Endothelial cell of umbilical vein (primary cell): Measurements from ENCODE around the gene THBS4. TPM values are rescaled to one million over a fixed set of nuclear protein-coding genes. Genes with fewer than 3 reads are reported as not detected.

Experiments
- BruUV-seq: library from RNA; stranded (reverse); fragments of 400-500 nt; replicated peaks from 2 replicates; lab custom pipeline; 2021; lab: Mats Ljungman, UMichigan
- CTCF ChIA-PET: fragments of 300-600, 350-600 bp; sonication (Branson Sonifier 250); formaldehyde crosslinking; loops from one replicate; lab custom pipeline; 2021; ENCODE audit warnings: antibody characterized with exemption, inconsistent platforms; lab: Charles Lee
- POLR2A ChIA-PET: fragments of 300-600, 350-600 bp; sonication (Branson Sonifier 250); formaldehyde crosslinking; loops from one replicate; lab custom pipeline; 2021; ENCODE audit warnings: antibody characterized with exemption, inconsistent platforms; lab: Charles Lee
- DNase-seq: peaks from one replicate; pipeline ENCODE4 v3.0.0-alpha.2; 2011; ENCODE audit warnings: low read depth, low spot score
- FAIRE-seq: peaks from 2 replicates; lab custom pipeline; 2011; peaks lifted over from hg19 to GRCh38; lab: Jason Lieb, UNC
- H2AFZ ChIP-seq: 2 replicates; pipeline ENCODE4 v1.6.0; 2012; ENCODE audit warnings: low read depth, low read length, control low read depth, inconsistent platforms
- H3K27ac ChIP-seq: 2 replicates; pipeline ENCODE4 v1.5.1; 2011; ENCODE audit warnings: low read depth, mild to moderate bottlenecking, control low read depth, low read length, moderate library complexity; ENCODE audit not compliant: insufficient read depth
- H3K27me3 ChIP-seq, 2 experiments: 2 replicates each; pipeline versions ENCODE4 v1.6.0 to v1.6.1; 2011; ENCODE audit warnings: low read length in 2 of 2, mixed read lengths in 1 of 2; ENCODE audit not compliant: control insufficient read depth in 2 of 2, insufficient read depth in 2 of 2
- H3K36me3 ChIP-seq, 2 experiments: 2 replicates in 1 of 2; 3 replicates in 1 of 2; pipeline ENCODE4 v1.5.1; 2011; ENCODE audit warnings: low read length in 2 of 2, mild to moderate bottlenecking in 1 of 2, moderate library complexity in 1 of 2; ENCODE audit not compliant: control insufficient read depth in 2 of 2, insufficient read depth in 2 of 2; ENCODE audit errors: extremely low read depth in 1 of 2
- H3K4me1 ChIP-seq: 3 replicates; pipeline ENCODE4 v1.5.1; 2011; ENCODE audit warnings: mild to moderate bottlenecking, low read length; ENCODE audit not compliant: control insufficient read depth, insufficient read depth; ENCODE audit errors: extremely low read depth
- H3K4me2 ChIP-seq: 2 replicates; pipeline ENCODE4 v1.6.1; 2011; ENCODE audit warnings: low read length, control low read depth, mixed read lengths; ENCODE audit not compliant: insufficient read depth
- H3K4me3 ChIP-seq, 3 experiments: fragments of 200-600 bp in 1 of 3; sonication (generic), shearing (Covaris generic) in 1 of 3; replicated peaks in 1 of 3; 2 replicates each; pipeline ENCODE4 v1.5.1; 2011 to 2016; ENCODE audit warnings: control low read depth in 3 of 3, low read length in 3 of 3, mild to moderate bottlenecking in 2 of 3, inconsistent platforms in 1 of 3, low read depth in 1 of 3, moderate library complexity in 1 of 3; ENCODE audit not compliant: insufficient read depth in 1 of 3
- H3K79me2 ChIP-seq: 2 replicates; pipeline ENCODE4 v1.6.0; 2012; ENCODE audit warnings: low read length, inconsistent platforms; ENCODE audit not compliant: control insufficient read depth, insufficient read depth
- H3K9ac ChIP-seq: replicated peaks from 2 replicates; pipeline ENCODE3; 2011; ENCODE audit warnings: low read length, control low read depth; ENCODE audit not compliant: insufficient read depth; ENCODE audit errors: extremely low read depth
- H3K9me1 ChIP-seq: replicated peaks from 3 replicates; pipeline ENCODE4 v1.6.0; 2011; ENCODE audit warnings: mild to moderate bottlenecking, low read length; ENCODE audit not compliant: control insufficient read depth, insufficient read depth; ENCODE audit errors: extremely low read depth
- H3K9me3 ChIP-seq: replicated peaks from 2 replicates; pipeline ENCODE4 v1.5.1; 2012; ENCODE audit warnings: low read length, inconsistent platforms; ENCODE audit not compliant: control insufficient read depth, insufficient read depth
- H4K20me1 ChIP-seq: replicated peaks from 2 replicates; pipeline ENCODE3; 2011; ENCODE audit warnings: mild to moderate bottlenecking, low read length; ENCODE audit not compliant: control insufficient read depth, insufficient read depth; ENCODE audit errors: extremely low read depth
- EZH2 ChIP-seq: IDR thresholded peaks from 2 replicates; pipeline ENCODE4 v1.6.1; 2012; ENCODE audit warnings: borderline replicate concordance, low read depth, mild to moderate bottlenecking, moderate library complexity, low read length, inconsistent platforms; ENCODE audit not compliant: severe bottlenecking
- FOS ChIP-seq: IDR thresholded peaks from 2 replicates; pipeline ENCODE4 v1.6.1; 2011; ENCODE audit warnings: mild to moderate bottlenecking, low read length, moderate library complexity, borderline replicate concordance; ENCODE audit not compliant: insufficient read depth
- GATA2 ChIP-seq: IDR thresholded peaks from 2 replicates; pipeline ENCODE4 v1.7.0; 2011; ENCODE audit warnings: low read depth, mild to moderate bottlenecking, moderate library complexity, mixed read lengths, low read length; ENCODE audit not compliant: insufficient read length, insufficient read depth
- MAX ChIP-seq: IDR thresholded peaks from 2 replicates; pipeline ENCODE4 v1.6.1; 2011; ENCODE audit not compliant: insufficient read depth, insufficient read length
- MYC ChIP-seq: IDR thresholded peaks from one replicate; pipeline ENCODE4 v1.6.1; 2011; ENCODE audit warnings: mild to moderate bottlenecking, low read depth, low read length
- POLR2A ChIP-seq: IDR thresholded peaks from 2 replicates; pipeline ENCODE4 v1.6.1; 2012; ENCODE audit warnings: low read depth, mild to moderate bottlenecking, control low read depth, low read length
- dilution Hi-C: fragments of 300-500 bp; cut with MboI; formaldehyde crosslinking; loops from one replicate; pipeline ENCODE4 v1.15.0; 2019; ENCODE audit warnings: low sequenced_read_pairs; ENCODE audit not compliant: extremely low pct_ligation_motif_present
- intact Hi-C: fragments of 100-400 bp; cut with micrococcal nuclease; formaldehyde crosslinking; loops from one replicate; pipeline ENCODE4 v1.10.0; 2022
- polyA plus RNA-seq, 4 experiments: library from polyadenylated mRNA; depleted of rRNA in 3 of 4; stranded (reverse) in 3 of 4; unstranded in 1 of 4; fragments of >200 nt; gene quantifications; 2 replicates each; pipeline versions ENCODE4 v1.2.1 to v1.2.3, GENCODE V29; 2011 to 2012; ENCODE audit warnings: missing spikeins in 1 of 4
- total RNA-seq: library from RNA; stranded (reverse); gene quantifications from 2 replicates; pipeline ENCODE4 v1.2.3, GENCODE V29; 2021
- TF ChIP-seq, protein P1 (sequence below), 2 donors: IDR thresholded peaks; 1 replicate in 1 of 2; 2 replicates in 1 of 2; pipeline ENCODE4 v1.5.1; 2011; ENCODE audit warnings: low read length in 2 of 2, mild to moderate bottlenecking in 2 of 2, moderate library complexity in 2 of 2, control low read depth in 1 of 2, inconsistent platforms in 1 of 2, low read depth in 1 of 2; ENCODE audit not compliant: insufficient read depth in 1 of 2; ENCODE audit errors: extremely low read depth in 1 of 2

Gene THBS4
- total and polyA plus RNA-seq, 2 donors (not counting 3 experiments of a cell fraction or from before 2014, with no cell fraction given): not detected

GRCh38 chr5:80008995-80009765, 26.0 kb upstream of the THBS4 start:
- no peaks in the 10 kb centered on the region for H3K79me2 ChIP-seq

More at GRCh38 chr5:80008995-80009765, 26.0 kb upstream of the THBS4 start:
- BruUV-seq: no TSS peak
- no peak overlapping the region for H3K4me3 ChIP-seq
- intact Hi-C loops: no loop called here
- CTCF ChIA-PET: interaction anchor here (1.1 kb wide), 1 partner anchor 65 kb away, joined by 3 read pairs; no protein-coding TSS in a partner anchor
- no peaks in the 10 kb centered on the region for H4K20me1 ChIP-seq
- H3K27me3 ChIP-seq: no peaks in the 10 kb centered on the region
- H3K9me1 ChIP-seq: no peaks in the 10 kb centered on the region
- no peaks in the 10 kb centered on the region for H3K4me1 ChIP-seq
- H3K9ac ChIP-seq: no peak overlapping the region
- no peak for DNase-seq
- H3K36me3 ChIP-seq: no peaks in the 10 kb centered on the region
- no peak overlapping the region for H3K27ac ChIP-seq
- no peak overlapping the region for H2AFZ ChIP-seq
- H3K9me3 ChIP-seq: no peaks in the 10 kb centered on the region
- dilution Hi-C loops: no loop called here
- FAIRE-seq: no peak
- no peak overlapping the region for H3K4me2 ChIP-seq
- TF ChIP-seq GATA2 (no peak), MAX (no peak), MYC (no peak), FOS (no peak), POLR2A (no peak), EZH2 (no peak)
- TF ChIP-seq, protein P1, sequence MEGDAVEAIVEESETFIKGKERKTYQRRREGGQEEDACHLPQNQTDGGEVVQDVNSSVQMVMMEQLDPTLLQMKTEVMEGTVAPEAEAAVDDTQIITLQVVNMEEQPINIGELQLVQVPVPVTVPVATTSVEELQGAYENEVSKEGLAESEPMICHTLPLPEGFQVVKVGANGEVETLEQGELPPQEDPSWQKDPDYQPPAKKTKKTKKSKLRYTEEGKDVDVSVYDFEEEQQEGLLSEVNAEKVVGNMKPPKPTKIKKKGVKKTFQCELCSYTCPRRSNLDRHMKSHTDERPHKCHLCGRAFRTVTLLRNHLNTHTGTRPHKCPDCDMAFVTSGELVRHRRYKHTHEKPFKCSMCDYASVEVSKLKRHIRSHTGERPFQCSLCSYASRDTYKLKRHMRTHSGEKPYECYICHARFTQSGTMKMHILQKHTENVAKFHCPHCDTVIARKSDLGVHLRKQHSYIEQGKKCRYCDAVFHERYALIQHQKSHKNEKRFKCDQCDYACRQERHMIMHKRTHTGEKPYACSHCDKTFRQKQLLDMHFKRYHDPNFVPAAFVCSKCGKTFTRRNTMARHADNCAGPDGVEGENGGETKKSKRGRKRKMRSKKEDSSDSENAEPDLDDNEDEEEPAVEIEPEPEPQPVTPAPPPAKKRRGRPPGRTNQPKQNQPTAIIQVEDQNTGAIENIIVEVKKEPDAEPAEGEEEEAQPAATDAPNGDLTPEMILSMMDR (IDR thresholded peaks at IDR 0.05; ENCODE audit: extremely low read depth in 1 of 2, insufficient read depth in 1 of 2, low read depth in 1 of 2, low read length in 2 of 2): no peak
- POLR2A ChIA-PET: no interaction called here
